Left forelimb (tissue), 1 donor: ENCODE measurements around the gene DBF4B.
"Not testable (repeated sequence)": the region's sequence is repeated elsewhere in the genome, so short reads cannot be mapped to it uniquely, and the experiment has no call there.

ENCODE experiments used
- DNase-seq: peaks from one replicate; pipeline ENCODE4 v3.0.0-alpha.2; 2018; ENCODE audit warnings: low spot score

The DBF4B gene

GRCh38 chr17:44733753-44734152 lies 25.3 kb downstream of the DBF4B start:
- no peak for DNase-seq

GRCh38 chr17:44734272-44734671 lies 25.8 kb downstream of the DBF4B start:
- no peak for DNase-seq

GRCh38 chr17:44736551-44737240 lies 28.2 kb downstream of the DBF4B start:
- DNase-seq = no peak

- DNase-seq = no peak
Observed at GRCh38 chr17:44738214-44738906, 29.9 kb downstream of the DBF4B start.

- no peak for DNase-seq
Observed at GRCh38 chr17:44741316-44741715, 32.9 kb downstream of the DBF4B start.

- DNase-seq = no peak
Observed at GRCh38 chr17:44745301-44745700, 36.8 kb downstream of the DBF4B start.

- not testable (repeated sequence) for DNase-seq
Observed at GRCh38 chr17:44745738-44746137, 37.3 kb downstream of the DBF4B start.

GRCh38 chr17:44747566-44747965 lies 39.1 kb downstream of the DBF4B start:
- DNase-seq = no peak

- DNase-seq = peak; percentile 76
Observed at GRCh38 chr17:44749076-44749979, 40.9 kb downstream of the DBF4B start.

- DNase-seq = no peak
Observed at GRCh38 chr17:44749980-44750318, 41.5 kb downstream of the DBF4B start.

GRCh38 chr17:44751331-44751730 lies 42.9 kb downstream of the DBF4B start:
- no peak for DNase-seq

- no peak for DNase-seq
Observed at GRCh38 chr17:44751806-44752205, 43.3 kb downstream of the DBF4B start.

GRCh38 chr17:44752953-44753861 lies 44.7 kb downstream of the DBF4B start:
- no peak for DNase-seq

- no peak for DNase-seq
Observed at GRCh38 chr17:44754276-44754675, 45.8 kb downstream of the DBF4B start.

- DNase-seq = not testable (repeated sequence)
Observed at GRCh38 chr17:44755180-44755579, 46.7 kb downstream of the DBF4B start.

GRCh38 chr17:44757045-44757917 lies 48.8 kb downstream of the DBF4B start:
- no peak for DNase-seq

- no peak for DNase-seq
Observed at GRCh38 chr17:44757918-44758413, 49.5 kb downstream of the DBF4B start.

- DNase-seq = no peak
Observed at GRCh38 chr17:44758414-44759085, 50.1 kb downstream of the DBF4B start, which contains the start of gene ADAM11. TSS of gene ADAM11 (plus strand) at chr17:44758988. CDS start at chr17:44759200, 212 bp downstream.

- peak; percentile 63 for DNase-seq
Observed at GRCh38 chr17:44759086-44759915, 50.8 kb downstream of the DBF4B start.
